Neural progenitor cell (in vitro differentiated cells): ENCODE measurements around the gene BMS1.
"Not testable (repeated sequence)": the region's sequence is repeated elsewhere in the genome, so short reads cannot be mapped to it uniquely, and the experiment has no call there.

Experiments
- EZH2 ChIP-seq: fragments of 200-600 bp; sonication (generic); IDR thresholded peaks from 2 replicates; pipeline ENCODE4 v1.6.1; 2017; ENCODE audit warnings: antibody characterized with exemption, mild to moderate bottlenecking, moderate library complexity
- TF ChIP-seq, protein P1 (sequence below): fragments of 200-600 bp; sonication (generic); IDR thresholded peaks from 2 replicates; pipeline ENCODE4 v1.5.1; 2017; ENCODE audit warnings: antibody characterized with exemption, mild to moderate bottlenecking

DNA sequence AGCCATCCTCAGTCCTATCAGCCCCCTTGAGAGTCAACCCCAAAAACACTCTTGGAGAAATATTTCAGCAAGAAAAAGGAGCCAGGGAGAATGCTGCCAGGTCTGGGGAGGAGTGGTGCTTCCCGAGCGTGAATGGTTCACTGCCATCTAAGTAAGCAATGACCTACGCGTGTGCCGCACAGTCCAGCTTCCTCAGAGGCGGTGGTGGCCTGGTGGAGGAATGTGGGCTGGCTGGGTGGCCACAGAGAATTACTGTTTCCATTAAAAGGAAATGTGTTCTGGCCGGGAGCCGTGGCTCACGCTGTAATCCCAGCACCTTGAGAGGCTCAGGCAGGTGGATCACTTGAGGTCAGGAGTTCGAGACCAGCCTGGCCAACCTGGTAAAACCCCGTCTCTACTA is 77.4 kb downstream of the BMS1 start:
- TF ChIP-seq EZH2 = not testable (repeated sequence)
- TF ChIP-seq, protein P1, sequence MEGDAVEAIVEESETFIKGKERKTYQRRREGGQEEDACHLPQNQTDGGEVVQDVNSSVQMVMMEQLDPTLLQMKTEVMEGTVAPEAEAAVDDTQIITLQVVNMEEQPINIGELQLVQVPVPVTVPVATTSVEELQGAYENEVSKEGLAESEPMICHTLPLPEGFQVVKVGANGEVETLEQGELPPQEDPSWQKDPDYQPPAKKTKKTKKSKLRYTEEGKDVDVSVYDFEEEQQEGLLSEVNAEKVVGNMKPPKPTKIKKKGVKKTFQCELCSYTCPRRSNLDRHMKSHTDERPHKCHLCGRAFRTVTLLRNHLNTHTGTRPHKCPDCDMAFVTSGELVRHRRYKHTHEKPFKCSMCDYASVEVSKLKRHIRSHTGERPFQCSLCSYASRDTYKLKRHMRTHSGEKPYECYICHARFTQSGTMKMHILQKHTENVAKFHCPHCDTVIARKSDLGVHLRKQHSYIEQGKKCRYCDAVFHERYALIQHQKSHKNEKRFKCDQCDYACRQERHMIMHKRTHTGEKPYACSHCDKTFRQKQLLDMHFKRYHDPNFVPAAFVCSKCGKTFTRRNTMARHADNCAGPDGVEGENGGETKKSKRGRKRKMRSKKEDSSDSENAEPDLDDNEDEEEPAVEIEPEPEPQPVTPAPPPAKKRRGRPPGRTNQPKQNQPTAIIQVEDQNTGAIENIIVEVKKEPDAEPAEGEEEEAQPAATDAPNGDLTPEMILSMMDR = not testable (repeated sequence)
